ENCODE data around the gene TRPV4.
A peak's percentile ranks its signal among the peaks of the same experiment; 100 is the strongest.

DNA sequence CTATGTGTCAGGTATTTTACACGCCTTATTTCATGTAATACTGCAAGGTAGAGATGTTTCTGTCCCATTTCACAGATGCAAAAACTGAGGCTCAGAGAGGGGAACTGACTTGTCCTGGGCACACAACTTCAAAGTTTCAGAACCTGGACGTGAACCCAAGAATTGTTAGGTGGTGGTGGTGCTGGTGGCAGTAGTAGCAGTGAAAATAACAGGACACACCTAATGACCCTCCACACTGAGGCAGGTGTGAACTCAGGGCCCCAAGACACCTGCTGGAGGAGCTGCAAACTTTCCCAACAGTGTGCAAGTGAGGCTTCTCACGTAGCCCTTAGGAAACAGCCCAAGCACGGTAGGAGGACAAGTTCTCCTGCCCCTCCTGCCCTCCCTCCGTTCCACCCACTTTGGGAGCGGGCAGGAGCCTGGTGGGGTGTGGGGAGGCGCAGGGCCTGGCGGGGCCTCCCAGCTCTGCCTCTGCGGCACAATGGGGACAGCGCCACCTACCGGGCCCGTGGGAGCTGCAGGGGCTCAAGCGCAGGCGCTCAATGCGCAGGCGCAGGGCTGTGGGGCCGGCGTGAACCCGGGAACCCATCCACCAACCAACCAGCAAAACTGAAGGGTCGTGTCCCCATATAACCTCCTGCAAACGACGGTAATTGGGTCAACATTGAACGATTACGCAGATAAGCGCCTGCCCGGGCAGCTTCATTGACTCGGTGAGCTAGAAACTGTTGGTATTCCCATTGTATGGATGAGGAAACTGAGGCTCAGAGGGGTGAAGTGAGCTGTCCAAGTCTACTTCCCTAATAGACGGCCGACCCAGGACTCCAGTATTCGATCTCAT, 12.0 kb upstream of the TRPV4 start:
- TF ChIP-seq, protein P1, sequence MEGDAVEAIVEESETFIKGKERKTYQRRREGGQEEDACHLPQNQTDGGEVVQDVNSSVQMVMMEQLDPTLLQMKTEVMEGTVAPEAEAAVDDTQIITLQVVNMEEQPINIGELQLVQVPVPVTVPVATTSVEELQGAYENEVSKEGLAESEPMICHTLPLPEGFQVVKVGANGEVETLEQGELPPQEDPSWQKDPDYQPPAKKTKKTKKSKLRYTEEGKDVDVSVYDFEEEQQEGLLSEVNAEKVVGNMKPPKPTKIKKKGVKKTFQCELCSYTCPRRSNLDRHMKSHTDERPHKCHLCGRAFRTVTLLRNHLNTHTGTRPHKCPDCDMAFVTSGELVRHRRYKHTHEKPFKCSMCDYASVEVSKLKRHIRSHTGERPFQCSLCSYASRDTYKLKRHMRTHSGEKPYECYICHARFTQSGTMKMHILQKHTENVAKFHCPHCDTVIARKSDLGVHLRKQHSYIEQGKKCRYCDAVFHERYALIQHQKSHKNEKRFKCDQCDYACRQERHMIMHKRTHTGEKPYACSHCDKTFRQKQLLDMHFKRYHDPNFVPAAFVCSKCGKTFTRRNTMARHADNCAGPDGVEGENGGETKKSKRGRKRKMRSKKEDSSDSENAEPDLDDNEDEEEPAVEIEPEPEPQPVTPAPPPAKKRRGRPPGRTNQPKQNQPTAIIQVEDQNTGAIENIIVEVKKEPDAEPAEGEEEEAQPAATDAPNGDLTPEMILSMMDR (IDR thresholded peaks at IDR 0.05; ENCODE audit: borderline replicate concordance, extremely low read depth, low read length, poor library complexity, severe bottlenecking), result peak; percentile 87
- no peak for TF ChIP-seq EZH2 (IDR thresholded peaks at IDR 0.05; ENCODE audit: borderline replicate concordance, low read depth, low read length, severe bottlenecking)

Measured in DND-41 (cell line).